Natural killer cell treated with Interleukin-12 subunit alpha and Interleukin-12 subunit beta and Interleukin-15 and Interleukin-18, amount 100 ng/mL, for 72 hours (primary cell): ENCODE measurements around the gene INTS3. TPM values are rescaled to one million over a fixed set of nuclear protein-coding genes. Genes with fewer than 3 reads are reported as not detected.

Experiments
- ATAC-seq, 2 donors: fragments of 150-1000 bp; cut with Tn5 transposase in 1 of 2; sonication (Bioruptor Pico), chemical (Tn5 transposase) in 1 of 2; 2 replicates each; pipeline ENCODE4 v1.10.0; 2021
- DNase-seq: peaks from one replicate; pipeline ENCODE4 v3.0.0; 2022; ENCODE audit warnings: low spot score
- H3K27ac Mint-ChIP-seq, 2 donors: 1 replicate in 1 of 2; 2 replicates in 1 of 2; pipeline ENCODE4 v1.8.0; 2022; ENCODE audit warnings: mixed read lengths in 2 of 2, mild to moderate bottlenecking in 1 of 2, moderate library complexity in 1 of 2
- H3K27me3 Mint-ChIP-seq, 2 donors: 1 replicate in 1 of 2; 2 replicates in 1 of 2; pipeline ENCODE4 v1.8.0; 2022; ENCODE audit warnings: mixed read lengths in 2 of 2
- H3K36me3 Mint-ChIP-seq: one replicate; pipeline ENCODE4 v1.8.0; 2022; ENCODE audit warnings: mixed read lengths
- H3K4me1 Mint-ChIP-seq, 2 donors: 1 replicate in 1 of 2; 2 replicates in 1 of 2; pipeline ENCODE4 v1.8.0; 2022; ENCODE audit warnings: low read depth in 2 of 2, mixed read lengths in 2 of 2, mild to moderate bottlenecking in 1 of 2
- H3K4me3 Mint-ChIP-seq: one replicate; pipeline ENCODE4 v1.8.0; 2022; ENCODE audit warnings: mixed read lengths
- H3K9me3 Mint-ChIP-seq: 2 replicates; pipeline ENCODE4 v1.8.0; 2022; ENCODE audit warnings: mixed read lengths
- total RNA-seq, 2 donors: library from RNA; stranded (reverse); gene quantifications; one replicate each; pipeline ENCODE4 v1.2.3, GENCODE V29; 2022

INTS3 gene, protein sequence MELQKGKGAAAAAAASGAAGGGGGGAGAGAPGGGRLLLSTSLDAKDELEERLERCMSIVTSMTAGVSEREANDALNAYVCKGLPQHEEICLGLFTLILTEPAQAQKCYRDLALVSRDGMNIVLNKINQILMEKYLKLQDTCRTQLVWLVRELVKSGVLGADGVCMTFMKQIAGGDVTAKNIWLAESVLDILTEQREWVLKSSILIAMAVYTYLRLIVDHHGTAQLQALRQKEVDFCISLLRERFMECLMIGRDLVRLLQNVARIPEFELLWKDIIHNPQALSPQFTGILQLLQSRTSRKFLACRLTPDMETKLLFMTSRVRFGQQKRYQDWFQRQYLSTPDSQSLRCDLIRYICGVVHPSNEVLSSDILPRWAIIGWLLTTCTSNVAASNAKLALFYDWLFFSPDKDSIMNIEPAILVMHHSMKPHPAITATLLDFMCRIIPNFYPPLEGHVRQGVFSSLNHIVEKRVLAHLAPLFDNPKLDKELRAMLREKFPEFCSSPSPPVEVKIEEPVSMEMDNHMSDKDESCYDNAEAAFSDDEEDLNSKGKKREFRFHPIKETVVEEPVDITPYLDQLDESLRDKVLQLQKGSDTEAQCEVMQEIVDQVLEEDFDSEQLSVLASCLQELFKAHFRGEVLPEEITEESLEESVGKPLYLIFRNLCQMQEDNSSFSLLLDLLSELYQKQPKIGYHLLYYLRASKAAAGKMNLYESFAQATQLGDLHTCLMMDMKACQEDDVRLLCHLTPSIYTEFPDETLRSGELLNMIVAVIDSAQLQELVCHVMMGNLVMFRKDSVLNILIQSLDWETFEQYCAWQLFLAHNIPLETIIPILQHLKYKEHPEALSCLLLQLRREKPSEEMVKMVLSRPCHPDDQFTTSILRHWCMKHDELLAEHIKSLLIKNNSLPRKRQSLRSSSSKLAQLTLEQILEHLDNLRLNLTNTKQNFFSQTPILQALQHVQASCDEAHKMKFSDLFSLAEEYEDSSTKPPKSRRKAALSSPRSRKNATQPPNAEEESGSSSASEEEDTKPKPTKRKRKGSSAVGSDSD
- 10 to 100 TPM; 42.1 to 62.0 TPM for total RNA-seq

DNA sequence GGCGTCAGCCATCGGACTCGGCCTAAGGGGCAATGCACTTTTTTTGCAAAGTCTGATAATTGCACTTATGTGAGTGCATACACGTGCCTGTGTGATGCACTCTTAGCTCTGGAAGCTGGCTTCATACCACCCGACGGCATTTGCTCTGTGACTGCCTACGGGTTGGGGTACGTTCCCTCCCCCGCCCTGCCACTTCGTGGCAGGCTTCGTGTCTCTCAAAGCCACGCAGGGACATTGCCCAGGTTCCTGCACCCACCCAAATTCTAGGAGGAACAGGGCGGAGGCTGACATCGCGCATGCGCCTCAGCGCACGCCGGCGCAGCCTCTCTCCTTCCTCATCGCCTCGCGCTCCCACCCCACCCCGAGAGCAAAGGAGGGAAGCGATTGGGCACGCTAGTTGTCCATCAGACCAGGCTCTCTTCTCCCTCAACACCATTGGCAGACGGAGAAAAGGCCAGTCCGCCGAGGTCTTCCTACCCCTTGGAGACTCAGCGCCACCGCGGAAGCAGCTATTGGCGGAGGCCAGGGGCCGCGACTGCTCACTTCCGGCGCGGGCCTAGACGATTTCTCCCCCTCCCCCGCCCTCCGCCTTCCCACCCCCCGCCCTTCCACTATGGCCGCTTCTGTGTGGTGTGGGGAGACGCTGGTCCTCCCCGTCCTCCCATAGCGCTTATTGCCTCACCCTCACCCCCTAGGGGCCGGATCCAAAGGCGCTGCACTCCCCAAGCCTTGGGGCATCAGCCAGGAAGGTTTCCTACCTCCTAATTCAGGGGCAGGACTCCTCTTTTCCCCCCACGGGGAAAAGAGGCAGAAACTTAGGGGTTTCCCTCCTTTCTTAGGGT is at the start of gene INTS3:
TSS of gene INTS3 (plus strand) at position 588 of the 842 bp plus-strand sequence. CDS start 585 bp downstream, outside the sequence.
- no peaks in the 10 kb centered on the region for H3K27me3 Mint-ChIP-seq
- H3K27ac Mint-ChIP-seq, result peak within 1 kb of the TSS; percentile 84 to 95
- H3K9me3 Mint-ChIP-seq, result no peaks in the 10 kb centered on the region
- H3K36me3 Mint-ChIP-seq, result no peaks in the 10 kb centered on the region
- DNase-seq (peak; percentile 100), ATAC-seq (peak; percentile 100)
- H3K4me1 Mint-ChIP-seq, result peaks cover 7 to 20% of the 10 kb centered on the region in 2 donors
- peak within 1 kb of the TSS; percentile 89 for H3K4me3 Mint-ChIP-seq

DNA sequence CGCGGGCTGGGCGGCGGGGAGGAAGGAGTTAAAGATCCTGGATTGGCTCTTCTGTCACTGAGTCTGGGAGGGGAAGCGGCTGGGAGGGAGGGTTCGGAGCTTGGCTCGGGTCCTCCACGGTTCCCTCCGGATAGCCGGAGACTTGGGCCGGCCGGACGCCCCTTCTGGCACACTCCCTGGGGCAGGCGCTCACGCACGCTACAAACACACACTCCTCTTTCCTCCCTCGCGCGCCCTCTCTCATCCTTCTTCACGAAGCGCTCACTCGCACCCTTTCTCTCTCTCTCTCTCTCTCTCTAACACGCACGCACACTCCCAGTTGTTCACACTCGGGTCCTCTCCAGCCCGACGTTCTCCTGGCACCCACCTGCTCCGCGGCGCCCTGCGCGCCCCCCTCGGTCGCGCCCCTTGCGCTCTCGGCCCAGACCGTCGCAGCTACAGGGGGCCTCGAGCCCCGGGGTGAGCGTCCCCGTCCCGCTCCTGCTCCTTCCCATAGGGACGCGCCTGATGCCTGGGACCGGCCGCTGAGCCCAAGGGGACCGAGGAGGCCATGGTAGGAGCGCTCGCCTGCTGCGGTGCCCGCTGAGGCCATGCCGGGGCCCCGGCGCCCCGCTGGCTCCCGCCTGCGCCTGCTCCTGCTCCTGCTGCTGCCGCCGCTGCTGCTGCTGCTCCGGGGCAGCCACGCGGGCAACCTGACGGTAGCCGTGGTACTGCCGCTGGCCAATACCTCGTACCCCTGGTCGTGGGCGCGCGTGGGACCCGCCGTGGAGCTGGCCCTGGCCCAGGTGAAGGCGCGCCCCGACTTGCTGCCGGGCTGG is 49.1 kb upstream of the INTS3 start, which contains the start of gene NPR1:
TSS of gene NPR1 (plus strand) at position 170 of the 818 bp plus-strand sequence. CDS start at position 591, 421 bp downstream.
- H3K27me3 Mint-ChIP-seq, result peaks cover 49 to 50% of the 10 kb centered on the region in 2 donors
- H3K27ac Mint-ChIP-seq, result peak within 1 kb of the TSS in 1 of 2 donors; percentile 2
- H3K4me1 Mint-ChIP-seq, result peaks cover 21 to 22% of the 10 kb centered on the region in 2 donors
- ATAC-seq, result peak; percentile 33 to 37
- DNase-seq, result no peak
- no peaks in the 10 kb centered on the region for H3K36me3 Mint-ChIP-seq
- no peaks in the 10 kb centered on the region for H3K9me3 Mint-ChIP-seq
- H3K4me3 Mint-ChIP-seq, result peak within 1 kb of the TSS; percentile 85

DNA sequence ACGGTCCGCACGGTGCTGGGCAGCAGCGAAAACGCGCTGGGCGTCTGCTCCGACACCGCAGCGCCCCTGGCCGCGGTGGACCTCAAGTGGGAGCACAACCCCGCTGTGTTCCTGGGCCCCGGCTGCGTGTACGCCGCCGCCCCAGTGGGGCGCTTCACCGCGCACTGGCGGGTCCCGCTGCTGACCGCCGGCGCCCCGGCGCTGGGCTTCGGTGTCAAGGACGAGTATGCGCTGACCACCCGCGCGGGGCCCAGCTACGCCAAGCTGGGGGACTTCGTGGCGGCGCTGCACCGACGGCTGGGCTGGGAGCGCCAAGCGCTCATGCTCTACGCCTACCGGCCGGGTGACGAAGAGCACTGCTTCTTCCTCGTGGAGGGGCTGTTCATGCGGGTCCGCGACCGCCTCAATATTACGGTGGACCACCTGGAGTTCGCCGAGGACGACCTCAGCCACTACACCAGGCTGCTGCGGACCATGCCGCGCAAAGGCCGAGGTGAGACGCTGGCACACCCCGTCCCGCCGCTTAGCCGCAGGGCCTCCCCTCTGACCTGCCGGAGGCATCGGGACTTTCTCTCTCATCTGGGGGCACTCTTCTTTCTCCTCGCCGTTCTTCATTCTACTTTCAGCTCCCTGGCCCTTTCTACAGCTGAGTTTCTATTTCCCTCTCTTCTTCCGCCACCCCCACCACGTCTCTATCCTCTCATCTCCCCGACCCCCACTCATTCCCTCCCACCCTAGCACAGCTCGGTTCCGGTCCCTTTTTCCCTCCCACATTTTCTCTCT is 48.3 kb upstream of the INTS3 start:
- Mint-ChIP-seq H3K27me3 (peaks cover 54 to 55% of the 10 kb centered on the region in 2 donors), H3K4me3 (peak overlapping the region; percentile 85), H3K9me3 (no peaks in the 10 kb centered on the region), H3K36me3 (no peaks in the 10 kb centered on the region), H3K4me1 (peaks cover 21 to 22% of the 10 kb centered on the region in 2 donors), H3K27ac (no peak overlapping the region)
- ATAC-seq (peak; percentile 48 to 53), DNase-seq (peak; percentile 6)

DNA sequence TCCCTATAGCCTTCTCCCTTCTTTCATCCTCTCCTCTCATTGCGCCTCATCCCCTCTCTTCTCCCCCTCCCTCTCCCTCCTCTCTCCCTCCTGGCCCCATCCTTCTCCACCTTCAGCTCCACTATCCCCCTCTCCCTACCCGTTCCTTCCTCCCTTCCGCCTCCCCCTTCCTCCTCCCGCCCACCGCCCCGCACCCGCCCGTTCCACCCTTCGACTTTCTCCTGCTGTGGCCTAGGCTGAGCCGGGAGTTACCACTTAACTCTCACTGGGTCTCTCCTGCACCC is 47.8 kb upstream of the INTS3 start:
- Mint-ChIP-seq H3K4me1 (peaks cover 21 to 22% of the 10 kb centered on the region in 2 donors), H3K9me3 (no peaks in the 10 kb centered on the region), H3K27ac (no peak overlapping the region), H3K27me3 (peaks cover 54 to 55% of the 10 kb centered on the region in 2 donors), H3K4me3 (peak overlapping the region; percentile 85), H3K36me3 (no peaks in the 10 kb centered on the region)
- DNase-seq (peak; percentile 15), ATAC-seq (no peak)

DNA sequence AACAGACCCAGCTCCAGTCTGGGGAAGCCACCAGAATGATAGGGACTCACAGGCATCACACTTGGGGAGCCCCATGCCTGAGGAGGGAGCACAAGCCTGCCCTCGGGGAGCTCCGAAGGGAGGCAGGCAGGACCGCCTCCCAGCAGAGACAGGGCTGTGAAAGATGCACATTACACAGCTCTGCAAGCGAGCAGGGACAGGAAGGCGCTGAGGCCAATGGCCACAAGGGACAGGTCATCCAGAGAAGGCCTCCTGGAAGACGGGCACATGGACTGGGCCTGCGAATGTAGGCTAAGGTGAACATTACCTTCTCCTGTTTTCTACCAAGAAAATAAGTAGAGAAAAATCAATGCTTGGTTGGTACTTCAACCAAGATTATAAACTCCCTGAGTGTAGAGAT is 45.1 kb upstream of the INTS3 start:
- Mint-ChIP-seq H3K27me3 (peaks cover 48% of the 10 kb centered on the region in 2 donors), H3K9me3 (no peaks in the 10 kb centered on the region), H3K27ac (no peak overlapping the region), H3K36me3 (no peaks in the 10 kb centered on the region), H3K4me3 (no peak overlapping the region), H3K4me1 (peaks cover 17 to 18% of the 10 kb centered on the region in 2 donors)
- peak; percentile 5 for DNase-seq
- no peak for ATAC-seq

DNA sequence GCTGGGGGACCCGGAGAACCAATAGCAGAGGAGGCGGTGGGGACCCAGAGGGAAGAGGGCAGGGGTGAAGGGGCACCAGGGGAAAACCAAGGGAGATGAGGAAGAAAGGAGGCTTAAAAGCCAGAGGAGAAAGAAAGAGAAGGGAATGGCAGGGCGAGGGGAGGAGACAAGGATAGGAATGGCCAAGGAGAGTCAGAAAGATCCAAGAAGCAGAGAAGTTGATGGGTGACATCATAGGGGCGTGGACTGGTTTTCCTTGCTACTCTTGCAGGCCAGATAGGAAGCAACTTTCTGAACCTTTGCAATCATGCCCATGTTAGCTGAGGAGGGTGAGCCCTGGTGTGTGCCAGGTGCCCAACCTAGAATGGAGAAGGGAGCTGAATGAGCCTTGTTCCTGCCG is 44.0 kb upstream of the INTS3 start:
- Mint-ChIP-seq H3K4me1 (peaks cover 7 to 10% of the 10 kb centered on the region in 2 donors), H3K9me3 (no peaks in the 10 kb centered on the region), H3K36me3 (no peaks in the 10 kb centered on the region), H3K27me3 (peaks cover 36 to 42% of the 10 kb centered on the region in 2 donors), H3K27ac (no peak overlapping the region), H3K4me3 (no peak overlapping the region)
- DNase-seq (peak; percentile 8), ATAC-seq (no peak)

DNA sequence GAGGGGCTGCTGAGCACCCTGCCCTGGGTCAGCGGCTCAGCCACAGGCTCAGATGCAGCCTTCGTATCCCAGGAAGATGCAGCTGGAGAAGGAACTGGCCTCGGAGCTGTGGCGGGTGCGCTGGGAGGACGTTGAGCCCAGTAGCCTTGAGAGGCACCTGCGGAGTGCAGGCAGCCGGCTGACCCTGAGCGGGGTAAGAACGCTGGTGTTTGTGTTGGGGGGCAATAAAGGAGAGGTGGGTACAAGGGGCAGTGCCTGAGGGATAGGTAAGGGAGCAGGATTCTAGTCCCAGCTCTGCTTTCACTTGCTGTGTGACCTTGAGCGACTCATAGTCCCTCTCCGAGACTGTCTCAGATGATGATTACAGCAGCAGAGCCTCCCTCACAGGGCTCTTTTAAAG is 43.0 kb upstream of the INTS3 start:
- Mint-ChIP-seq H3K27ac (no peak overlapping the region), H3K4me1 (peaks cover 4 to 6% of the 10 kb centered on the region in 2 donors), H3K27me3 (peaks cover 31 to 38% of the 10 kb centered on the region in 2 donors), H3K36me3 (no peaks in the 10 kb centered on the region), H3K4me3 (no peak overlapping the region), H3K9me3 (no peaks in the 10 kb centered on the region)
- DNase-seq (peak; percentile 37), ATAC-seq (no peak)

DNA sequence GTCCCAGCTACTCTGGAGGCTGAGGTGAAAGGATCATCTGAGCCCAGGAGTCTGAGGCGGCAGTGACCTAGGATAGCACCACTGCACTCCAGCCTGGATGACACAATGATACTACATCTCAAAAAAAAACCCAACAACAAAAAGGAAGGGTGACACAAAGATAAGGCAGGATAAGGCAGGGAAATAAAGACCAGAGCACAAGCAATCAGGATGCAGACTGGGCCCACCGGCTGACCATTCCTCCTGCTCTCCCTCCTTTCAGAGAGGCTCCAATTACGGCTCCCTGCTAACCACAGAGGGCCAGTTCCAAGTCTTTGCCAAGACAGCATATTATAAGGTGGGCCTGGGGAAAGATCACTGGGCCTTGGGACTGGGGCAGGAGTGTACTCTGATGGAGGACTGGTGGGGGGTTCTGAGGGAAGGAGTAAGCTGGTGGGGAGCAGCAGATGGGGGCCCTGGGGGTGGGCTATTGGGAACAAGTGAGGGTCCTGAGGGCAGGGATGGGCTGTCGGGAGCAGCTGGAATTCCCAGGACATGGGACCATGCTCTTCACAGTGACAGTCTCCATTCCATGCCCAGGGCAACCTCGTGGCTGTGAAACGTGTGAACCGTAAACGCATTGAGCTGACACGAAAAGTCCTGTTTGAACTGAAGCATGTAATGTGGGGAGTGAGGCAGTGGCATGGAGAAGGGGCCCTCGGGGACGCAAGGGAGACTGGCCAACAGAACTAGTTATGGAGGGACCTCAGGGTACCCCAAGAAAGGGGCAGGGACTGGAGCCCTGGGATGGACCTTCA is 42.1 kb upstream of the INTS3 start:
- Mint-ChIP-seq H3K4me1 (no peaks in the 10 kb centered on the region), H3K4me3 (no peak overlapping the region), H3K9me3 (no peaks in the 10 kb centered on the region), H3K36me3 (no peaks in the 10 kb centered on the region), H3K27ac (no peak overlapping the region), H3K27me3 (peaks cover 23 to 30% of the 10 kb centered on the region in 2 donors)
- DNase-seq, result peak; percentile 58
- no peak for ATAC-seq

DNA sequence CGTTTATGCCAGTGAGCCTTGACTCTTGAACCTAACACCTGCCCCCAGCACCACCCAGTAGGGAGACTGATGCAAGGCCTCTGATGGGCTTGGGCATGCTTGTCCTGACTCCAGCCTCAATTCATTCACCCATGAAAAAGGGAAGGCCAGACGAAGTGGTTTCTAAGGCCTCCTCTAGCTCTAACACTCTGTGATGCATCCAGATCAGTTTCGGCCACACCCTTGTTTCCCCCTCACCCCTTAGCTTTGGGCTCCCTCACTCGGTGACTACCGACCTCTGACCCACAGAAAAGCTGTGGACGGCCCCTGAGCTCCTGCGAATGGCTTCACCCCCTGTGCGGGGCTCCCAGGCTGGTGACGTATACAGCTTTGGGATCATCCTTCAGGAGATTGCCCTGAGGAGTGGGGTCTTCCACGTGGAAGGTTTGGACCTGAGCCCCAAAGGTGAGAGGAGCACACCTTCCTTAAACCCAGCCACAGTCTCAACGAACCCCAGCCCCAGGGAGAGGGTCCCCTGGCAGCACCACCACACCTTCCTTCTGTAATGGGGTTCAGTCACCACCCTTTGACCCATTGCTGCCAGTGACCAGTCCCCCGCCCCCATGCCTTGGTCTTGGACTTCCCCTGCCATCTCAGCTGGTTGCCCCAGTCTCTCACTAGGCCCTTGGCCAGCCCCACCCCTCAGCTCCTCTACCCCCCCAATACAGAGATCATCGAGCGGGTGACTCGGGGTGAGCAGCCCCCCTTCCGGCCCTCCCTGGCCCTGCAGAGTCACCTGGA is 40.3 kb upstream of the INTS3 start:
- Mint-ChIP-seq H3K27me3 (peaks cover 10 to 17% of the 10 kb centered on the region in 2 donors), H3K27ac (no peak overlapping the region), H3K4me3 (no peak overlapping the region), H3K4me1 (no peaks in the 10 kb centered on the region), H3K36me3 (no peaks in the 10 kb centered on the region), H3K9me3 (no peaks in the 10 kb centered on the region)
- DNase-seq (peak; percentile 44), ATAC-seq (no peak)

DNA sequence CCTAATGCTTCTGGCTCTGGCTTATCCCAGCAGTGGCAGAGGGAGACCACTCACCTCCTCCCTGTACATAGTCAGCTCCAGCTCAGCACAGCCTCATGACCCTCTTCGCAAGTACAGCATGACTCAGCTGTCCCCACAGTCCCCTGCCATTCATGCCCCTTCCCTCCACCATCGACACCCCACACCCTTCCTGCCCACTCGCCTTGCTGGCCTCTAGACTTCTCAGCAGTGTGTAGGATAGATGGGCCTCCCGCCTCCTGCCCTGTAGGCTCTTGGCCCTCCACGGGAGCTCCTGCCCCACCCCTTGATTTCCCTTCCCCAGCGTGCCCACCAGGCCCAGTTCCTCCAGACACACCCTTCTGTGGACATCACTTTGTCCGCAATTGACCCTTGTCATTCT is 39.6 kb upstream of the INTS3 start:
- Mint-ChIP-seq H3K36me3 (no peaks in the 10 kb centered on the region), H3K27me3 (peaks cover 10 to 15% of the 10 kb centered on the region in 2 donors), H3K4me1 (no peaks in the 10 kb centered on the region), H3K27ac (no peak overlapping the region), H3K4me3 (no peak overlapping the region), H3K9me3 (no peaks in the 10 kb centered on the region)
- DNase-seq, result no peak
- no peak for ATAC-seq
